Stimulated activated CD4-positive, alpha-beta T cell treated with anti-CD3 and anti-CD28 coated beads, Interleukin-12 subunit alpha, Interleukin-12 subunit beta, amount 100 ng/mL, for 24 hours (primary cell): ENCODE results near the gene FAM234A.
"Not testable (repeated sequence)": the region's sequence is repeated elsewhere in the genome, so short reads cannot be mapped to it uniquely, and the experiment has no call there.

Experiments
- DNase-seq, 2 experiments: peaks; one replicate each; pipeline ENCODE4 v3.0.0-alpha.2; 2020; ENCODE audit warnings: low read depth in 2 of 2

FAM234A gene

DNA sequence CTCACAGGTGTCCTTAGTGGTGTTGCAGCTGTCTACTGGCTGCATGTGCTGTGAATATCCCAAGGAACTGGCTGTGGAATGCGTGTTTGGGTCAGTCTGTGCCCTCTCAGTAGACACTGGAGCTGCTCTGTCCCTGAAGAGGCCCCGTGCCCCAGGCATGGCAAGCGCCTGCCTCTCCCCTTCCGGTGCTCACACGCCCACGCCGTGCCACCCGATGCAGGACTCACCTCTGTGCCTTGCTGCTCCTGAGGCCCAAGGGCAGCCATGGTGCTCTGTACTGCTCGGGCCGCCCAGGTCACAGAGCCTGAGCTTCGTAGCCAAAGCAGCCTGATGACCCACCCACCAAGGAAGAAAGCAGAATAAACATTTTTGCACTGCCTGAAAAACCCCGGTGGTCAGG, 31.1 kb downstream of the FAM234A start:
- no peak for DNase-seq

DNA sequence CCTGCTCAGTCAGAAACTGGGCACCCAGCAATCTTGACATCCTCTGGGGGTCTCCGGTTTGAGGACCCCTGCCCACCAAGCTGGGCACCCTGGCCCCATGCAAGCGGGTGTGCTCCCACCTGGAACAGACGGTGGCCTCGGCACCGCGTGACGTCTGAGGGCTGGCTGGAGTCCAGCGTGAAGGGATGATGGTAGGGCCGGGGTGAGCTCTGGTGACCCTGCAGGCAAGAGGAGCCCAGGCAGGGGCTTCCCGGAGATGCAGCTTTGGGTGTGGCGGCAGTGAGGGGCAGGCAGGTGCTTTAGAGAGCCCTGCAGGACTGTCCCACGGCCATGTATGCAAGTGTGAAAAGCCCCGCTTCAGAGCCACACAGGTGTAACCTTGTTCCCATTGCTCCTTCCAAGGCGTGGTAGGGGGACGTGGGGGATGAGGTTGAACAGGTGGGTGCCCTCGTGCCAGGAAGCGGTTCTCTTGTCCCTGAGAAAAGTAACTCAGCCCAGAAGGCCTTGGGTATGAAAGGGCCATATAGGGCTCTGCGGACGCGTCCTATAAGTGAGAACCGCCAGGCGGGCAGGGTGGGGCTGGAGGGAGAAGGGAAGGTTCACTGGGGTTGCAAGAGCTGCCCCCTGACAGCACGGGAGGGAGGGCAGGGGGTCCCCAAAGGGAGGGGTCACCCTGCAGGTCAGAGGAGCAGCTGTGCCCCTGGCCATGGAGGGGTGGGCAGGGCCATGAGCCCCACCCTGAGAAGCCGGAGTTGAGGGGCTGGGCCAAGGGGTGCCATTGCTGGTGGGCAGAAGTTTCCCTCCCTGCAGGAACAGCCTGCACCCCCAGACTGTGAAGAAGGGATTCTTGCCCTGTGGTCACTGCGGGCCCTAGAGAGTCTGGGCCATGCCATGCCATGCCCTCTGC, 31.9 kb downstream of the FAM234A start:
- no peak for DNase-seq

DNA sequence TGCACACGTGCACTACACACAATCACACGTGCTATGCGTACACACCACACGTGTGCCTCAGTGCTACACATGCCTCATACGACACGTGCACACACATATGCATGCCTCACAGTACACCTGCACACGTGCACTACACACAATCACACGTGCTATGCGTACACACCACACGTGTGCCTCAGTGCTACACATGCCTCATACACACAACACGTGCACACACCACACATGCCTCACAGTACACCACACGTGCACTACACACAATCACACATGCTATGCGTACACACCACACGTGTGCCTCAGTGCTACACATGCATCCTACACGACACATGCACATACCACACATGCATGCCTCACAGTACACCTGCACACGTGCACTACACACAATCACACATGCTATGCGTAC, 32.9 kb downstream of the FAM234A start:
- DNase-seq, result not testable (repeated sequence)

GRCh38 chr16:268141-269053, 33.8 kb downstream of the FAM234A start:
- DNase-seq, result no peak

GRCh38 chr16:269061-269796, 34.6 kb downstream of the FAM234A start:
- no peak for DNase-seq

DNA sequence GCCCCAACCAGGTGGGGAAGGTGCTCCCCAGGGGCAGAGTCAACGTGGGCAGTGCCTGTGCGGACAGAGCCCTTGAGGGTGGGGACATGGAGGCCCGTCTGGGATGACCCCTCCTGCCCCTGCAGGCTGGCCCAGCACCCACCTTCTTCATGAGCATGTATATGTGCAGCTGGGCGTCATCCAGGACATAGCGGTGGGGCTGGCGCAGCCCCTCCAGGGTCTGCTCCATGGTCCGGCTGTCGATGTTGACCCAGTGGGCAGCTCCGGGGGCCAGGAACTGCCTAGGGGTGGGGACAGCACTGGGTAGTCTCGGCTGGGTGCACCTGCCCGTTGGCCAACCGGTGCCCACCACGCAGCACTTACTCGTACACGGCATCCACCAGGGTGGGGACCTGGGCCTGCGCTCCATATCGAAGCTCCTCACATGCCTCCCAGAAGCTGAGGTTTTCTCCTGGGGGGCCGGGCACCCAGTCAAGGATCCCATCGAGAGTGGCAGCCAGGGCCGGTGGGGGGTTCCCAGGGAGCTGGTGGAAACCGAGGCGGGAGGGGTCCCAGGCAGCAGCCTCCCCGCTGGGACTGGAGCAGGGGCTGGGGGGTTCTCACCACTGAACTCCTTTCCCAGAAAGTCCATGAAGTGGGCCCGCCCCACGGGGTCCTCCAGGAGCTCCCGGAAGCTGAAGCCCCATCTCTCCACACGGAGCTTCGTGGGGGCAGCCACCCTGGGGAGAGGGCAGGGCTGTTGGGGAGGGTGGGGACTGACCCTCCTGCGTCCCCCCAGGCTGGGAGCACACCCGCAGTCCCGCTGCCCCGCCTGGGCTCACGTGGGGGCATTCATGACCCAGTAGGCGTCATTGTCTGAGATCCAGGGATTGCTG, 36.0 kb downstream of the FAM234A start:
- DNase-seq, result no peak

DNA sequence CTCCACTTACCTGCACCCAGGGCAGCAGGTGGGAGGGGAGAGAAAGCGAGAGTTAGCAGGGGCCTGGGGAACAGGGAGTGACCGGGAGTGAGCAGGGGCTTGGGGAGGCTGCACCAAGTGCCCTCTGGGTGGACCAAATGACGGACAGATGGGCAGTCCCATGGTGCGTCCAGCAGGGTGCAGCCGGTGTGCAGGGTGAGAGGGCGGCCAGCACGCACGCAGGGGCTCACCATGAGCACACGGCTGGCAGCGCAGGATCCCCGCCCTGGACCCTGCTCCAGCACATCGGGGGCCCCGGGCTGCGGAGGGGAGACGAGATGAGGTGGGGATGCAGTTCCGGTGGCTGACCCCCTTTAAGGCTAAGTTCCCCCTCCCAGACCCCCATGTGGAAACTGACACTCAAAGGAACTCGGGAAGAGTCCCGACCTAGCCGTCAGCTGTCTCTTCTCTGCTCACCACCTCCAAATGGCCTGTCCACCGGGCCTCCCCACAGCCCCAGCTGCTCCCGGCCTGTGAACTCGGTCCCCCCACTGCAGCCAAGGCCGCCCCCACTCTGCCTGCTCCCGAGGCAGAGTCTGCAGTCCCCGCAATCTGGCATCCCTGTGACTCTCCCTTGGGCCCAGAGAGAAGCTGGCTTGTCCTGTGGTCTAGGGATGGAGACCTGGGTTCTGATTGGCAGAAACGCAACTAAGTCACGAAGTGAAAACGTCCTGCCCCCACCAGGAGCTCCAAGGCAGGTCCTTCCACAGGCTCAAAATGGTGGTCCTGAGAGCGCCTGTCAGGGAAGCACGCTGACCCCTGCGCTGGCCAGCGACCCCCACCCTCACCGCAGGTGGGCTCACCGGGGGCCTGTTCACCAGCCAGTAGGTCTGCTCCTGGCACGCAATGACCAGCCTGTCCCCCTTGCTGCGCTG, 38.3 kb downstream of the FAM234A start:
- DNase-seq, result no peak

- DNase-seq, result no peak
These were observed 39.2 kb downstream of the FAM234A start for GRCh38 chr16:273547-274421.

GRCh38 chr16:275041-275641, 40.5 kb downstream of the FAM234A start:
- no peak for DNase-seq

- DNase-seq, result no peak
These were observed 41.2 kb downstream of the FAM234A start, which contains the start of gene RGS11 for GRCh38 chr16:275786-276232. TSS of gene RGS11 (minus strand) at chr16:275944. CDS start at chr16:275911, 33 bp downstream.

DNA sequence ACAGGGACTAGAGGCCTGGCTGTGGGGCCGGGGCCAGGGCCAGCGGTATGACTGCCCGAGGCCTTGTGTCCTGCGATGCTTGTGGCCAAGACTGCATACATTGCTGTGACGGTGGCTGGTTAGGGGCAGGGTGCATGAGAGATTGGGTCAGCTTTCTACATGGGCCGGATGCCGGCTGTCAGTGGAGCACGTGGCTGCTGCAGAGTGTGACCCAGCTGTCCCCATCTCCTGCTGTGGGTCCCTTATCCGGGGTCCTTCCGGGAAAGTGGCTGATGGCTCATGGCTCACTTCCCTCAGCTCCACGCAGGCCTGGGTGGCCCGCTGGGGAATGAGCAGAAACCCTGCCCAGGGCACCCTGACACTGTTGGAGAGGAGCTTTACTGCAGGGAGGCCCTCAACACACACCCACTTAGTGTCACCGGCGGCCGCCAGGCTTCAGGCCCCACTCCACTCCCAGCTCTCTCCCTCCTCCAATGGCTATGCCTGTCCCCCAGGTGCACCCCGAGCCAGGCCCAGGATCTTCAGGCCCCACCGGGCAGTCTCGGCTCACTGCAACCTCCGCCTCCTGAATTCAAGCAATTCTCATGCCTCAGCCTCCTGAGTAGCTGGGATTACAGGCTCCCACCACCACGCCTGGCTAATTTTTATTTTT, 41.9 kb downstream of the FAM234A start:
- DNase-seq, result no peak

- no peak for DNase-seq
These were observed 44.3 kb downstream of the FAM234A start for GRCh38 chr16:278863-279366.

DNA sequence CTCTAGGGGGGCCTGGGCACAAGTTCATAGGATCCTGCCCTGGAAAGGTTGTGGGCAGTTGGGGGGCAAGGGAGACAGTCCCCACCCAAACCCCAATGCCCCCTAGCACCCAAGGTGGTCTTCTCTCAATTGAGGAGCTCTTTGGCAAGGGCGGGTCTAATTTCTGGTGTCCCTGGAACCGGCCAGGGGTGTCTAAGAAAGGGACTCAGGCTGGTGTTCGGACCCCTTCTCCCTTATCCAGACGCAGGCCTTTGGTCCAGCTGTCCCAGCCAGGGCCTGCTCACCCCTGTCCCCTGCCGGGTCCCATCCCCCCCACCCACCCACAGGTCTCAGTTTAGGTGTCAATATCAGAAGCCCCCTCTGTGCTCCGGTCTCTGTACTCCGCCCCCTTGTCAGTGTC, 44.9 kb downstream of the FAM234A start:
- DNase-seq, result no peak

DNA sequence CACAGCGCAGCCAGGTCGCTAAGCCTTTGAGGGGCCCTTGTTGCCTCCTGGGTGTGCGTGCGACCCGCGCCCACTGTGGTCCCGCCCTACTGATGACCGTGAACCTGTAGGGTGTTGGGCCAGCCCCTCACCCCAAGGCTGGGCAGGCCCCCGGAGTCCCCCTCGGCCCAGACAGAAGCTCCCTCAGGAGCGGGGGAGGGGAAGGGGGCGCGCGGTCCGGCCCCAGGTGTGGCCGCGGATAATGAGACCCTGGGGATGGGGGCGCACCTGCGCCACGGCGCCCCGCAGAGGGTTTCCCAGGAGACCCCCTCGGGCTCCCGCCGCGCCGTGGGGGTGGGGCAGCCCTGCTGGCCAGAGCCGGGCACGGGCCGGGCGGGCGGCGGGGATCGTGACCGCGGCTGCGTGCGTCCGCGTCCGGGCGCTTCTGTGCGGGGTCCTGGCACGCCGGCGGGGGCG, 45.4 kb downstream of the FAM234A start:
- no peak for DNase-seq

GRCh38 chr16:280552-280951, 45.9 kb downstream of the FAM234A start, which contains the start of gene ARHGDIG:
TSS of gene ARHGDIG (plus strand) at chr16:280591. CDS start at chr16:280681, 90 bp downstream.
- DNase-seq, result no peak

GRCh38 chr16:280991-281659, 46.5 kb downstream of the FAM234A start:
- no peak for DNase-seq
